Lung microvascular endothelial cell (primary cell): Measurements from ENCODE around the gene PLGRKT. TPM values are rescaled to one million over a fixed set of nuclear protein-coding genes. Genes with fewer than 3 reads are reported as not detected.

Experiments
- DNase-seq, 2 donors: peaks; one replicate each; pipeline versions ENCODE4 v3.0.0 to v3.0.0-alpha.2; 2010; ENCODE audit warnings: low read depth in 2 of 2
- total RNA-seq: library from RNA; depleted of rRNA; stranded (reverse); fragments of >200 nt; gene quantifications from 2 replicates; pipeline ENCODE4 v1.2.1, GENCODE V29; 2014

Gene PLGRKT
- total RNA-seq, 1 donor from 2014 or later, result 5.0 TPM

- no peak for DNase-seq
These were observed 122.4 kb downstream of the PLGRKT start for GRCh38 chr9:5315187-5315923.

- DNase-seq, result no peak
These were observed 126.9 kb downstream of the PLGRKT start for GRCh38 chr9:5310851-5311250.

Other genes with a start within 250 kb of the PLGRKT start
- not detected in 2 replicates for gene INSL4, start 206.5 kb downstream of the PLGRKT start, total RNA-seq
- 0.65 and 0.99 TPM in 2 replicates for gene RLN2, start 133.2 kb downstream of the PLGRKT start, total RNA-seq
- gene RLN1, start 98.0 kb downstream of the PLGRKT start, total RNA-seq, result 0.22 TPM in 1 of 2 replicates, not detected in the other
- 4.4 and 7.5 TPM in 2 replicates for gene CD274, start 12.6 kb upstream of the PLGRKT start, total RNA-seq
- 1.4 and 1.5 TPM in 2 replicates for gene PDCD1LG2, start 72.6 kb upstream of the PLGRKT start, total RNA-seq
- gene RIC1, start 191.2 kb upstream of the PLGRKT start, total RNA-seq, result 20.9 and 29.8 TPM in 2 replicates